GM12892 (cell line): ENCODE results near the gene RBMS2.

Source experiments
- POLR2A ChIP-seq: IDR thresholded peaks from 2 replicates; pipeline ENCODE4 v1.6.1; 2011; ENCODE audit warnings: low read depth, low read length, control low read depth
- POLR2AphosphoS5 ChIP-seq: IDR thresholded peaks from 2 replicates; pipeline ENCODE4 v1.6.1; 2011; ENCODE audit warnings: low read depth, low read length, control low read depth
- TAF1 ChIP-seq: IDR thresholded peaks from 2 replicates; pipeline ENCODE4 v1.6.1; 2011; ENCODE audit warnings: low read depth, mild to moderate bottlenecking, control low read depth, low read length, borderline replicate concordance

DNA sequence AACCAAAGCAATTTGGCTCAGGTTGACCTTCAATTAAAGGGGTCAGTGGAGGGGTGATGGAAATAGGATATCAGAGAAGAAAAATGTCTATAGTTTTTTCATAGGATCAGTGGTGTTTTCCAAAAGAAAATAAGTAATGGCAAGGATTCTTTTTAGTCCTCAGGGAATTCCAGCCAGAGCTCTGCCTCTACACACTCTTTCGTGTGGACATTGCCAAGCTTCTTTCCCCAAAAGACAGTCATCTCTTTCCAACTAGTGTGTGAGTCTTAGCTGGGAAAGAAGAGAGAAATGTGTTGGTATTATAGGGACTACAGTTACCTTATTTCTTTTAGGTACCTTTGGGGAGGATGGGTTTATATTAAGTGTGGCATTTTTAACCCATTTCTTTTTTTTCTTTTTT is 46.5 kb downstream of the RBMS2 start:
- TF ChIP-seq TAF1 (no peak), POLR2A (no peak), POLR2AphosphoS5 (no peak)
